SK-N-MC (cell line): ENCODE data around the gene GAL3ST3.

ENCODE experiments used
- EZH2 ChIP-seq: fragments of 200-600 bp; sonication (generic); IDR thresholded peaks from one replicate; pipeline ENCODE4 v1.6.1; 2017; ENCODE audit warnings: antibody characterized with exemption
- POLR2AphosphoS5 ChIP-seq: IDR thresholded peaks from 2 replicates; pipeline ENCODE4 v1.6.1; 2012; ENCODE audit warnings: mild to moderate bottlenecking, low read depth, low read length, borderline replicate concordance

GRCh38 chr11:66039765-66040164 is 9.2 kb downstream of the GAL3ST3 start:
- TF ChIP-seq POLR2AphosphoS5, result no peak
- TF ChIP-seq EZH2, result no peak
